Lower leg skin (tissue), 4 donors: ENCODE measurements around the gene CDH13. TPM values are rescaled to one million over a fixed set of nuclear protein-coding genes. Genes with fewer than 3 reads are reported as not detected.

ENCODE experiments used
- DNase-seq, 2 donors: peaks; one replicate each; pipeline ENCODE4 v3.0.0-alpha.2; 2019; ENCODE audit warnings: low spot score in 2 of 2
- H3K4me3 ChIP-seq: fragments of 200-600 bp; sonication (generic); 2 replicates; pipeline ENCODE4 v1.5.1; 2017; ENCODE audit warnings: mild to moderate bottlenecking, low read depth; ENCODE audit not compliant: poor library complexity, severe bottlenecking
- POLR2A ChIP-seq, 2 donors: fragments of 450-650 bp; IDR thresholded peaks; one replicate each; pipeline ENCODE4 v1.6.1; 2016 to 2017; ENCODE audit warnings: antibody characterized with exemption in 2 of 2, mild to moderate bottlenecking in 1 of 2, moderate library complexity in 1 of 2
- WGBS, 2 donors: methylation state at CpG; one replicate each; pipeline ENCODE4 v1.1.5; 2018; 5-methylcytosine and 5-hydroxymethylcytosine counted together
- intact Hi-C: fragments of 100-400 bp; cut with DNase I; formaldehyde crosslinking; loops from one replicate; pipeline ENCODE4 v1.15.0; 2023; ENCODE audit warnings: low total_unique reads
- total RNA-seq, 4 donors: library from RNA; depleted of rRNA; stranded (reverse); fragments of >200 nt; gene quantifications; one replicate each; pipeline ENCODE4 v1.1.0, GENCODE V29; 2016
- TF ChIP-seq, protein P1 (sequence below), 3 donors: fragments of 450-650 bp; IDR thresholded peaks; one replicate each; pipeline ENCODE4 v1.5.1; 2016; ENCODE audit warnings: antibody characterized with exemption in 3 of 3, mild to moderate bottlenecking in 3 of 3, moderate library complexity in 2 of 3

Gene CDH13
- total RNA-seq, 4 donors from 2014 or later, result 102 to 246 (median 155) TPM

DNA sequence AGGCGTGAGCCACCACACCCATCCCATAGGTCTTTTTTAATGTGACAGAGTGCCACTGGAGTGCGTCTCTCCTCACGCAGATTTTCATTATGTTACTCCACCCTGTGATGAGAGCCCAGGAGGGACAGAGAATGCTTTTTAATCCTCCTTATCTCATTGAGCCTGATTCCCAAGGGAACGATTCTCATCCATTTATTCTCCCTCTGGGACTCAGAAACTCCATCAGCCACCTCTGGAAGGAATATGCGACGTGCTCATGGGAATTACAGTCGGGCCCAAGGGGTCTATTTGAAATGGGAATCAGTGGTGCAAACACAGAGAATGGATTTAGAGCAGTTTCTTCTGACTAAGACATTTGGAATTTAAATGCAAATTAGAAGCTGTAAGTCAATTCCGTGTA lies 1025.1 kb downstream of the CDH13 start:
- WGBS, 2 donors, result 83 to 86% methylated on average over 8 of the region's 8 CpGs
- H3K4me3 ChIP-seq, result no peak overlapping the region
- TF ChIP-seq, protein P1, sequence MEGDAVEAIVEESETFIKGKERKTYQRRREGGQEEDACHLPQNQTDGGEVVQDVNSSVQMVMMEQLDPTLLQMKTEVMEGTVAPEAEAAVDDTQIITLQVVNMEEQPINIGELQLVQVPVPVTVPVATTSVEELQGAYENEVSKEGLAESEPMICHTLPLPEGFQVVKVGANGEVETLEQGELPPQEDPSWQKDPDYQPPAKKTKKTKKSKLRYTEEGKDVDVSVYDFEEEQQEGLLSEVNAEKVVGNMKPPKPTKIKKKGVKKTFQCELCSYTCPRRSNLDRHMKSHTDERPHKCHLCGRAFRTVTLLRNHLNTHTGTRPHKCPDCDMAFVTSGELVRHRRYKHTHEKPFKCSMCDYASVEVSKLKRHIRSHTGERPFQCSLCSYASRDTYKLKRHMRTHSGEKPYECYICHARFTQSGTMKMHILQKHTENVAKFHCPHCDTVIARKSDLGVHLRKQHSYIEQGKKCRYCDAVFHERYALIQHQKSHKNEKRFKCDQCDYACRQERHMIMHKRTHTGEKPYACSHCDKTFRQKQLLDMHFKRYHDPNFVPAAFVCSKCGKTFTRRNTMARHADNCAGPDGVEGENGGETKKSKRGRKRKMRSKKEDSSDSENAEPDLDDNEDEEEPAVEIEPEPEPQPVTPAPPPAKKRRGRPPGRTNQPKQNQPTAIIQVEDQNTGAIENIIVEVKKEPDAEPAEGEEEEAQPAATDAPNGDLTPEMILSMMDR (IDR thresholded peaks at IDR 0.05), result no peak
- TF ChIP-seq POLR2A (IDR thresholded peaks at IDR 0.05), result no peak
- intact Hi-C loops, result no loop called here
- DNase-seq, result no peak

DNA sequence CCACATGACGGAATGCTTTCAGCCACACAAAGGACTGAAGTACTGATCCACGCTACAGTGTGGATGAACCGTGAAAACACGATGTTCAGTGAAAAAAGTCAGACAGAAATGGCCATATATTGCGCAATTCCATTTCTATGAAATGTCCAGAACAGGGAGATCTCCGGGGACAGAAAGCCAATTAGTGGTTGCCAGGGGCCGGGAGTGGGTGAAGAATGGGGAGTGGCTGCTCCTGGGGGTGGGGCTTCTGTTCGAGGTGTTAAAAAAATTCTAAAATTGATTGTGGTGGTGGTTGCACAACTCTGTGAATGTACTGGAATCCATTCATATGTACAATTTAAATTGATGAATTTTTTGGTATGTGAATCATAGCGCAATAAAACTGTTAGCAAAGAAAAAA lies 1026.2 kb downstream of the CDH13 start:
- intact Hi-C loops, result no loop called here
- whole genome bisulfite sequencing, 2 donors, result 79 to 82% methylated on average over 9 of the region's 9 CpGs
- H3K4me3 ChIP-seq, result no peak overlapping the region
- TF ChIP-seq, protein P1 (IDR thresholded peaks at IDR 0.05), result no peak
- no peak for TF ChIP-seq POLR2A (IDR thresholded peaks at IDR 0.05)
- DNase-seq, result no peak

DNA sequence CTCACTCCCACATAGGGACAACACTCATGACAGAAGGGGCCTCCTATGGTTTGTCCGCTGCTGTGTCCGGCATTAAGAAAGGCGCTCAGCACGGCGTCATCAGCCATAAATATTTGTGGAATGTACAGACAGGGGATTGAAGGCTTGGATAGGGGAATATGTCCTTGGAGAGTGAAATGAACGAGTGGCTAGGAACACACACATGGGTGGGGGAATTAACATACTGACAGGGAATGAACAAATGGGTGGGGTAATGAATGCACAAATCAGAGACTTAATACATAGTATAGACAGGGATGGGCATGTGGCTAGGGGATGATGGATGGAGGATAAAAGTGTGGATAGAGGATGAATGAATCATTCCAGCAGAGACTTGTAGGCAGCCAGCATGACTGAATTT lies 1027.0 kb downstream of the CDH13 start:
- intact Hi-C loops, result no loop called here
- no peak for TF ChIP-seq POLR2A (IDR thresholded peaks at IDR 0.05)
- TF ChIP-seq, protein P1 (IDR thresholded peaks at IDR 0.05), result no peak
- no peak overlapping the region for H3K4me3 ChIP-seq
- DNase-seq, result no peak
- WGBS, 2 donors, result 84 to 94% methylated on average over 6 of the region's 6 CpGs

DNA sequence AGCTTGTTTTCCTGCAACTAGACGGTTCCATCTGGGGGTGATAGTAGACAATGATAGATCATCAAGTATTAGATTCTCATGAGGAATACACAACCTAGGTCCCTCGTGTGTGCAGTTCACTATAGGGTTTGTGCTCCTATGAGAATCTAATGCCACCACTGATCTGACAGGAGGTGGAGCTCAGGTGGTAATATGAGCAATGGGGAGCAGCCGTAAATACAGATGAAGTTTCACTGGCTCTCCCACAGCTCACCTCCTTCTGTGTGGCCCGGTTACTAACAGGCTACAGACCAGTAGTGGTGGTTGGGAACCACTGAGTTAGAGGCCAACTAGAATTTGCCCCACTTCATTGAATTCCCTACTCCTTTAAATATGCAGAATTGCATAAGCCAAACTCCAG lies 1033.5 kb downstream of the CDH13 start:
- no peak for DNase-seq
- 88 to 91% methylated on average over 4 of the region's 4 CpGs for WGBS, 2 donors
- intact Hi-C loops, result no loop called here
- no peak overlapping the region for H3K4me3 ChIP-seq
- TF ChIP-seq, protein P1 (IDR thresholded peaks at IDR 0.05), result no peak
- TF ChIP-seq POLR2A (IDR thresholded peaks at IDR 0.05), result no peak

DNA sequence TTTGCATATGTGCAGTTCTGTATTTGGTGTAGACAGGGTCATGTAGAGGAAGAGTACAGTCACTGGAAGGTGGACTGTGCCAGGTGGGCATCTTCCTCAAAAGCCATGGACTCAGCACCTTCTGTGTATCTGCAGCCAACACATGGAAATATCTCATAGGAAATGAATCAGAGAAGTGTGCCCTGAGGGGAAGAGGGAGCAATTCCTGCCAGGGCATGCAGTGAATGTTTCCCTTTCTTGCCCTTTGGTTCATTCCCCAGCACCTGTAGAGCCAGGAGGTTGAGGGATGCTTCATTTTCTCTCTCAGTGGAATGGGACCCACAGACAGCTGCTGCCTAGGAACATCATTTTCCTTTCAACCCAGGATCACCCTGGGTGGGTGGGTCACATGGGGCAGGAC lies 1034.9 kb downstream of the CDH13 start:
- intact Hi-C loops, result no loop called here

DNA sequence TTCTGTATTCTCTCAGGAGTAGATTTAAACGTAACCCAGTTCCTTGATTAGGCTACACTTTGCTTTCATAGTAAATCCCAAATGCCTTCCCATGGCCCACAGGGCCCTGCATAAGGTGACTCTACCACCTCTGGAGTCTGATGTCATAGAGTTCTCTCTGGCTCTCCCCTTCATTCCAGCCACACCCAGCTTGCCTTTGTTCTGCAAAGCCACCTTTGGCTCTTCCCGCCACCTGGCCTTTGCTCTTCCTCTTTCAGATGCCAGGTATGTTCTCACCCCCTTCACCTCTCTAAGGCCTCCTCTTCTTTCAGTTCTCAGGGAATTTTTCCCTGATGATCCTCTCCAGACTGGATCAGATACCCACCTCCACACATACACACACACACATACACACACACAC lies 1039.7 kb downstream of the CDH13 start:
- no peak for DNase-seq
- WGBS, 2 donors, result 83 to 94% methylated on average over 2 of the region's 2 CpGs
- intact Hi-C loops, result no loop called here
- TF ChIP-seq POLR2A (IDR thresholded peaks at IDR 0.05), result no peak
- TF ChIP-seq, protein P1 (IDR thresholded peaks at IDR 0.05), result no peak
- no peak overlapping the region for H3K4me3 ChIP-seq

More for the DNA sequence above, 1034.9 kb downstream of the CDH13 start:
- no peak for DNase-seq
- no peak overlapping the region for H3K4me3 ChIP-seq
- no peak for TF ChIP-seq POLR2A (IDR thresholded peaks at IDR 0.05)
- TF ChIP-seq, protein P1 (IDR thresholded peaks at IDR 0.05), result no peak
